HEK293 (cell line): Measurements from ENCODE around the gene PCDH9.

Experiments
- CTCF ChIA-PET: fragments of 350-600 bp; formaldehyde crosslinking; extraction: SDS; loops from one replicate; lab custom pipeline; 2021; ENCODE audit warnings: antibody characterized with exemption; lab: Yijun Ruan, JAX
- POLR2A ChIA-PET: fragments of 300-600 bp; formaldehyde crosslinking; extraction: SDS; loops from one replicate; lab custom pipeline; 2020; ENCODE audit warnings: antibody characterized with exemption, inconsistent platforms; lab: Yijun Ruan, JAX
- H3K27ac ChIP-seq: fragments of 200-500 bp; sonication (Bioruptor generic); 2 replicates; pipeline ENCODE4 v1.5.1; 2014; ENCODE audit warnings: low read depth, low read length, control low read depth, inconsistent platforms; ENCODE audit errors: extremely low read depth
- H3K36me3 ChIP-seq, 2 experiments: fragments of 200-500 bp in 1 of 2; sonication (Bioruptor generic) in 1 of 2; 1 replicate in 1 of 2; 2 replicates in 1 of 2; pipeline ENCODE4 v1.5.1; 2014 to 2017; ENCODE audit warnings: inconsistent platforms in 2 of 2, low read length in 2 of 2; ENCODE audit not compliant: control insufficient read depth in 2 of 2, insufficient read depth in 1 of 2
- H3K4me1 ChIP-seq: fragments of 200-500 bp; sonication (Bioruptor generic); 2 replicates; pipeline ENCODE4 v1.5.1; 2014; ENCODE audit warnings: mild to moderate bottlenecking, low read length, inconsistent platforms; ENCODE audit not compliant: control insufficient read depth, insufficient read depth
- H3K4me3 ChIP-seq: 2 replicates; pipeline ENCODE4 v1.5.1; 2011; ENCODE audit warnings: low read depth, mild to moderate bottlenecking, control low read depth, low read length, moderate library complexity
- H3K9me3 ChIP-seq: fragments of 200-500 bp; sonication (Bioruptor generic); 2 replicates; pipeline ENCODE4 v1.5.1; 2014; ENCODE audit warnings: low read depth, low read length, inconsistent platforms; ENCODE audit not compliant: control insufficient read depth, insufficient read depth
- MYNN ChIP-seq: fragments of 450-650 bp; formaldehyde crosslinking; IDR thresholded peaks from 2 replicates; pipeline ENCODE4 v1.5.1; 2016; ENCODE audit warnings: missing biosample characterization, missing genetic modification characterization, borderline replicate concordance
- MZF1 ChIP-seq: fragments of 450-650 bp; formaldehyde crosslinking; IDR thresholded peaks from 2 replicates; pipeline ENCODE4 v1.5.1; 2017; ENCODE audit warnings: missing biosample characterization, missing genetic modification characterization, borderline replicate concordance
- TRIM28 ChIP-seq: IDR thresholded peaks from 2 replicates; pipeline ENCODE4 v1.6.1; 2011; ENCODE audit warnings: low read length, control low read depth, borderline replicate concordance
- ZBTB17 ChIP-seq: fragments of 450-650 bp; formaldehyde crosslinking; IDR thresholded peaks from 2 replicates; pipeline ENCODE4 v1.5.1; 2016; ENCODE audit warnings: missing biosample characterization, missing genetic modification characterization
- ZIC2 ChIP-seq: fragments of 450-650 bp; formaldehyde crosslinking; IDR thresholded peaks from 2 replicates; pipeline ENCODE4 v1.5.1; 2016; ENCODE audit warnings: missing biosample characterization, missing genetic modification characterization
- ZNF138 ChIP-seq: fragments of 450-650 bp; formaldehyde crosslinking; IDR thresholded peaks from 2 replicates; pipeline ENCODE4 v1.5.1; 2016; ENCODE audit warnings: missing biosample characterization, missing genetic modification characterization, borderline replicate concordance
- ZNF211 ChIP-seq: fragments of 450-650 bp; formaldehyde crosslinking; IDR thresholded peaks from 2 replicates; pipeline ENCODE4 v1.5.1; 2016; ENCODE audit warnings: low read depth, missing biosample characterization, missing genetic modification characterization
- ZNF24 ChIP-seq: fragments of 450-650 bp; formaldehyde crosslinking; IDR thresholded peaks from 2 replicates; pipeline ENCODE4 v1.5.1; 2016; ENCODE audit warnings: missing biosample characterization, missing genetic modification characterization
- ZNF280C ChIP-seq: fragments of 450-650 bp; formaldehyde crosslinking; IDR thresholded peaks from 2 replicates; pipeline ENCODE4 v1.5.1; 2016; ENCODE audit warnings: missing biosample characterization, missing genetic modification characterization
- ZNF341 ChIP-seq: fragments of 450-650 bp; formaldehyde crosslinking; IDR thresholded peaks from 2 replicates; pipeline ENCODE4; 2016; ENCODE audit warnings: low read depth, missing biosample characterization, missing genetic modification characterization
- ZNF580 ChIP-seq: fragments of 450-650 bp; formaldehyde crosslinking; IDR thresholded peaks from 2 replicates; pipeline ENCODE4 v1.5.1; 2016; ENCODE audit warnings: missing biosample characterization, missing genetic modification characterization
- ZNF747 ChIP-seq: fragments of 450-650 bp; formaldehyde crosslinking; IDR thresholded peaks from 2 replicates; pipeline ENCODE4 v1.5.1; 2016; ENCODE audit warnings: missing biosample characterization, missing genetic modification characterization
- ZNF768 ChIP-seq: fragments of 450-650 bp; formaldehyde crosslinking; IDR thresholded peaks from 2 replicates; pipeline ENCODE4 v1.5.1; 2018; ENCODE audit warnings: missing biosample characterization, mild to moderate bottlenecking, missing genetic modification characterization
- ZNF785 ChIP-seq: fragments of 450-650 bp; formaldehyde crosslinking; IDR thresholded peaks from 2 replicates; pipeline ENCODE4 v1.5.1; 2016; ENCODE audit warnings: missing biosample characterization, missing genetic modification characterization
- ZNF837 ChIP-seq: fragments of 450-650 bp; formaldehyde crosslinking; IDR thresholded peaks from 2 replicates; pipeline ENCODE4 v1.5.1; 2016; ENCODE audit warnings: missing biosample characterization, missing genetic modification characterization
- ZSCAN4 ChIP-seq: fragments of 450-650 bp; formaldehyde crosslinking; IDR thresholded peaks from 2 replicates; pipeline ENCODE4 v1.5.1; 2017; ENCODE audit warnings: missing biosample characterization, missing genetic modification characterization

PCDH9 gene

GRCh38 chr13:66899955-66900354, 330.2 kb downstream of the PCDH9 start (continued):
- no peak for TF ChIP-seq ZBTB17
- TF ChIP-seq ZNF747 (tag by site-specific recombination): no peak

- TF ChIP-seq ZNF341 (no peak), ZBTB17 (no peak)
- TF ChIP-seq, all 188 proteins: peak for 0
- ChIA-PET CTCF (no interaction called here), POLR2A (no interaction called here)
- Histone ChIP-seq H3K4me3 (no peak overlapping the region), H3K9me3 (no peaks in the 10 kb centered on the region), H3K4me1 (no peaks in the 10 kb centered on the region), H3K27ac (no peak overlapping the region), H3K36me3 (no peaks in the 10 kb centered on the region)
Measured at GRCh38 chr13:66896933-66897332, 333.2 kb downstream of the PCDH9 start.

GRCh38 chr13:66895780-66896179, 334.4 kb downstream of the PCDH9 start:
- ChIA-PET POLR2A (no interaction called here), CTCF (no interaction called here)
- Histone ChIP-seq H3K36me3 (no peaks in the 10 kb centered on the region), H3K9me3 (no peaks in the 10 kb centered on the region), H3K27ac (no peak overlapping the region), H3K4me3 (no peak overlapping the region), H3K4me1 (no peaks in the 10 kb centered on the region)
- no peak for TF ChIP-seq ZNF785 (tag by site-specific recombination)
- TF ChIP-seq TRIM28: no peak
- TF ChIP-seq MYNN (tag by site-specific recombination): no peak
- TF ChIP-seq ZNF837: no peak
- TF ChIP-seq ZNF768 (tag by site-specific recombination): no peak
- TF ChIP-seq ZSCAN4 (tag by site-specific recombination): no peak
- TF ChIP-seq ZNF211 (tag by site-specific recombination): no peak
- no peak for TF ChIP-seq ZNF24 (tag by site-specific recombination)
- no peak for TF ChIP-seq ZNF580 (tag by site-specific recombination)
- no peak for TF ChIP-seq ZNF138 (tag by site-specific recombination)

GRCh38 chr13:66895320-66895719, 334.8 kb downstream of the PCDH9 start:
- ChIA-PET CTCF (no interaction called here), POLR2A (no interaction called here)
- no peak overlapping the region for H3K4me3 ChIP-seq
- H3K27ac ChIP-seq: no peak overlapping the region
- H3K4me1 ChIP-seq: no peaks in the 10 kb centered on the region
- TF ChIP-seq ZIC2 (no peak), MZF1 (tag by site-specific recombination) (no peak), ZNF280C (tag by site-specific recombination) (no peak)
- H3K36me3 ChIP-seq: no peaks in the 10 kb centered on the region
- no peaks in the 10 kb centered on the region for H3K9me3 ChIP-seq
